ENCODE measurements around the gene NLK.
"Not testable (repeated sequence)": the region's sequence is repeated elsewhere in the genome, so short reads cannot be mapped to it uniquely, and the experiment has no call there.

The NLK gene

DNA sequence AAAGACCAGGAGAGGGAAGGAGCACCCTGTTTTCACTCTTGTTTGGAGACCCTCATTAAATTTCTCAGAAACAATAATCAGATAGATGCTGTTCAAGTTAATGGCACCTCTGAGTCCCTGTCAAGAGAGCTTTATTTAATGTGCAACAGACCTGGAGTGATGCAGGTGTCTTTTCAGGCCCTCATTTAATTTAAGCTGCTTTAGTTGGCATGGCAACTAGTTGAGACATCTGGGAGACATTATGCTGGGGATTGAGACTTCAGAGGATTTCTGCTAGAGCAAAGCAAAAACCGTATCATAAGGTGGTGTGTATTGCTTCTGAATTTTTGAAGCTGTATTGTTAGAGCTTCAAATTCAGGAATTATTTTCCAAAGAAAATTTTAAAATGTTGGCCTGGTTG is 108.5 kb downstream of the NLK start:
- no peak for DNase-seq (ENCODE audit: low spot score)
- TF ChIP-seq, protein P1, sequence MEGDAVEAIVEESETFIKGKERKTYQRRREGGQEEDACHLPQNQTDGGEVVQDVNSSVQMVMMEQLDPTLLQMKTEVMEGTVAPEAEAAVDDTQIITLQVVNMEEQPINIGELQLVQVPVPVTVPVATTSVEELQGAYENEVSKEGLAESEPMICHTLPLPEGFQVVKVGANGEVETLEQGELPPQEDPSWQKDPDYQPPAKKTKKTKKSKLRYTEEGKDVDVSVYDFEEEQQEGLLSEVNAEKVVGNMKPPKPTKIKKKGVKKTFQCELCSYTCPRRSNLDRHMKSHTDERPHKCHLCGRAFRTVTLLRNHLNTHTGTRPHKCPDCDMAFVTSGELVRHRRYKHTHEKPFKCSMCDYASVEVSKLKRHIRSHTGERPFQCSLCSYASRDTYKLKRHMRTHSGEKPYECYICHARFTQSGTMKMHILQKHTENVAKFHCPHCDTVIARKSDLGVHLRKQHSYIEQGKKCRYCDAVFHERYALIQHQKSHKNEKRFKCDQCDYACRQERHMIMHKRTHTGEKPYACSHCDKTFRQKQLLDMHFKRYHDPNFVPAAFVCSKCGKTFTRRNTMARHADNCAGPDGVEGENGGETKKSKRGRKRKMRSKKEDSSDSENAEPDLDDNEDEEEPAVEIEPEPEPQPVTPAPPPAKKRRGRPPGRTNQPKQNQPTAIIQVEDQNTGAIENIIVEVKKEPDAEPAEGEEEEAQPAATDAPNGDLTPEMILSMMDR (IDR thresholded peaks at IDR 0.05; ENCODE audit: extremely low read depth, missing control alignments): no peak

DNA sequence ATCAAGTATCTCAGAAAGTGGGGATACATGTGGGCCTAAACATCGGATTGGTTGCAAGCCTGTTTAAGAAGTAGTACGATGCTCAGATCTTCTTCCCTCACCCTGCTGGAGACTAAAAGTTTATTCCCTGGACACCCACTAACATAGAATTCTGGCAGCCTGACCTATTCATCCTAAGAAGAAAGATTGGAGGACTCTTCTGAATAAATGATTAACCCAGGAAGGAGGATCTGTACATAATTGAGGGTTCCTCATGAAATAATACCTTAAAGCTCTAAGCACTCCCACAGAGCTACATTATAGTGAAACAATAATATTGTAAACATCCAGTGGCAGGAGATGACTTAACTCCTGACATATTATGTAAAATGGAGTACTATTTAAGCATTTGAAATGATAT is 111.7 kb downstream of the NLK start:
- TF ChIP-seq, protein P1 (IDR thresholded peaks at IDR 0.05; ENCODE audit: extremely low read depth, missing control alignments): no peak
- DNase-seq (ENCODE audit: low spot score): no peak

DNA sequence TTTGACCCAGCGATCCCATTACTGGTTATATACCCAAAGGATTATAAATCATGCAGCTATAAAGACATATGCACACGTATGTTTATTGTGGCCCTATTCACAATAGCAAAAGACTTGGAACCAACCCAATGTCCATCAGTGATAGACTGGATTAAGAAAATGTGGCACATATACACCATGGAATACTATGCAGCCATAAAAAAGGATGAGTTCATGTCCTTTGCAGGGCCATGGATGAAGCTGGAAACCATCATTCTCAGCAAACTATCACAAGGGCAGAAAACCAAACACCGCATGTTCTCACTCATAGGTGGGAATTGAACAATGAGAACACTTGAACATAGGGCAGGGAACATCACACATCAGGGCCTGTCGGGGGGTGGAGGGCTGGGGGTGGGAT is 112.9 kb downstream of the NLK start:
- not testable (repeated sequence) for DNase-seq (ENCODE audit: low spot score)

DNA sequence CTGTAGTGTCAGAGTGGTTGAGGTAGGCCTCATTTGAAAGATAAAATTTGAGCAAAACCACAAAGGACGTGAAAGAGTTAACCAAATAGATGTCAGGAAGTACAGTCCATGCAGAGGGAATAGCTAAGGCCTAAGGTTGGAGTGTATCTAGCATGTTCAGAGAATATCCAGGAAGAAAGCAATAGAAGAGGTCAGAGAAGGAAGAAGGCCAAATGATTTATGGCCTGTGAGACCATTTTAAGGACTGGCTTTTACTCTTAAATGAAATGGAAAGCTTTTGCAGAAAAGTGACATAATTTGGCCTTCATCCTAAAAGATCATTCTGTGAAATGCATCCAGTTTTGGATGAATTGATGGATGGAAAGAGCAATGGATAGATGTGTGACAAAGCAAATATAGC is 116.5 kb downstream of the NLK start:
- TF ChIP-seq, protein P1 (IDR thresholded peaks at IDR 0.05; ENCODE audit: extremely low read depth, missing control alignments): no peak

DNA sequence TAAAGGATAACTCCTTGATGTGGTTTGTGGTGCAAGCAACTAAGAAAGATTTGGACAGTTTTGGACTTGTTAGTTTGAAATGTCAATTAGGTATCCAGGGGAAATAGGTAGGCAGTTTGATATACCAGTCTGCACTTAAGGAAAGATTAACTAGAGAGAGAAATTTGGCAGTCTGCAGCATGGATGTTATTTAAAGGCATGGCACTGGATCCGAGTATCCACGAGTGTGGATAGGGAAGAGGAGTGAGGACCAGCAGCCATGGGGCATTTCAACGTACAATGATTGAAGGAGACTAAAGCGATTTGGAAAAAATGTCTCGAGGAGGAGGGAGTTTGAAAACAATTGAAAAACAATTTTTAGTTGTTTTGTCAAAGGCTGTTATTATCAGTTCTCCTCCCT is 117.4 kb downstream of the NLK start:
- TF ChIP-seq, protein P1 (IDR thresholded peaks at IDR 0.05; ENCODE audit: extremely low read depth, missing control alignments): no peak
- no peak for DNase-seq (ENCODE audit: low spot score)

More for the DNA sequence above, 116.5 kb downstream of the NLK start:
- no peak for DNase-seq (ENCODE audit: low spot score)

DNA sequence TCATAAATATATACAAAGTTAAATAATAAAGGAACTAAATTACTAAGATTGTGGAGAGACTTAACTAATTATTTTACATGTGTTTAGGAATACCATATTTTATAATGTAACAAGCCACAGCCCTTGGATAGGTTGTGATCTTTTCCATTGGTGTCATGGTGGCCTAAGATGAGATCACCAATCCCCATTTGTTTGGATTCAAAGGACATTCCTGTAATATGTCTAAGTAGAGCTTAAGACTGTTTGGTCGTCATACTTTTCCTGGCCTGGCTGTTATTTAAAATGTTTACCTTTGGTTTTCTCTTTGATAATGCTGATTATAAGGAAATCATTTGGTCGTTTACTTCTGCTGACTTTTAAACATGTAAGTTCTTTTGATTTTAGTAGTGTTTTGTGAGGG is 118.1 kb downstream of the NLK start:
- TF ChIP-seq, protein P1 (IDR thresholded peaks at IDR 0.05; ENCODE audit: extremely low read depth, missing control alignments): no peak
- no peak for DNase-seq (ENCODE audit: low spot score)

DNA sequence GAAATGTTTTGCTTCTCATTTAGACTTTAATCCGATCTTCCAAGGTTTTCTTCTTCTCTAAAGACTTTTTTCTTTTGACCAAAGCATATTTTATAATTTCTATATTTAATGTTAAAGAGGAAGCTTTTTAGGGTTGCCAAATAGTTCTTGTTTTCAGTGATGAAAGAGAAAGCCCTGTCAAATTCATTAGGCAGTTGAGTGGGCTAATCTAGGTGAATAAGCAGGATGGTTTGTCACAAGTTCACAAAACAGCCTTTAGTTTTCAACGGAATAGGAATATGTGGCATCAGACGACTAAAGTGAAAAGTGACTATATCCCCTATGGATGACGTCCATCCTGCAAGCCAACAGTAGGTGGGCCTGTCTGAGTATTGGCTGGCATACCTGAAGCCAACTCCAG is 118.8 kb downstream of the NLK start:
- TF ChIP-seq, protein P1 (IDR thresholded peaks at IDR 0.05; ENCODE audit: extremely low read depth, missing control alignments): no peak
- no peak for DNase-seq (ENCODE audit: low spot score)

DNA sequence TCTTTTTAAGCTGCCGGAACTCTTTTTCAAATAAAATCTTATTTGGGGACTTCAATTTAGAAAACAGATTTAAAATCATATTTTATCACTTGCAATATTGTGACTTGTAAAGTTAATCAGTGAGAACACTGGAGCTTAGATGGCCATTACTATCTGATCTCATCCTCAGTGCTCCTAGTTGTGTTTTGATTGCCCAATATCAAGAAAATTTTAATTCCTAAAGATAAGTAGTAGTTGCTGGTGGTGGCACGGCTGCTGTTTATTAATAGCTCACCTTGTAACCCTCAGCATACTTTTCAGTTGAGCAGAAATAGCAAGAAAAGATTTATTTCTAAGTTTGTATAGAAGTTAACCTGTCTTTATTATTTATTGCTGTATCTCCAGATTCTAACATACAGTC is 124.0 kb downstream of the NLK start:
- no peak for DNase-seq (ENCODE audit: low spot score)
- TF ChIP-seq, protein P1 (IDR thresholded peaks at IDR 0.05; ENCODE audit: extremely low read depth, missing control alignments): no peak
